Peyer's patch (tissue), 4 donors: ENCODE measurements around the gene ADAMTSL3. TPM values are rescaled to one million over a fixed set of nuclear protein-coding genes. Genes with fewer than 3 reads are reported as not detected.
A peak's percentile ranks its signal among the peaks of the same experiment; 100 is the strongest.

ENCODE experiments used
- DNase-seq, 3 donors: peaks; one replicate each; pipeline ENCODE4 v3.0.0-alpha.2; 2017 to 2019
- H3K27ac ChIP-seq, 4 donors: fragments of 200-600 bp; sonication (generic); one replicate each; pipeline ENCODE4 v1.5.1; 2016 to 2019
- H3K27me3 ChIP-seq, 2 donors: fragments of 200-600 bp; sonication (generic); one replicate each; pipeline ENCODE4 v1.5.1; 2019
- H3K36me3 ChIP-seq, 3 donors: fragments of 200-600 bp; sonication (generic); one replicate each; pipeline ENCODE4 v1.5.1; 2016 to 2019
- H3K4me1 ChIP-seq, 4 donors: fragments of 200-600 bp; sonication (generic); one replicate each; pipeline ENCODE4 v1.5.1; 2016 to 2019
- H3K4me3 ChIP-seq, 4 donors: fragments of 200-600 bp; sonication (generic); 1 replicate in 3 of 4; 2 replicates in 1 of 4; pipeline ENCODE4 v1.5.1; 2016 to 2019; ENCODE audit warnings: mild to moderate bottlenecking in 1 of 4
- H3K9me3 ChIP-seq, 4 donors: fragments of 200-600 bp; sonication (generic); one replicate each; pipeline ENCODE4 v1.5.1; 2016 to 2019; ENCODE audit warnings: mild to moderate bottlenecking in 1 of 4
- CTCF ChIP-seq, 6 experiments: fragments of 450-650 bp in 4 of 6; fragments of 200-600 bp in 2 of 6; sonication (generic) in 1 of 6; IDR thresholded peaks; one replicate each; pipeline ENCODE4 v1.5.1; 2017 to 2019; ENCODE audit warnings: antibody characterized with exemption in 6 of 6, mild to moderate bottlenecking in 3 of 6, moderate library complexity in 1 of 6
- POLR2A ChIP-seq, 2 donors: fragments of 450-650 bp; IDR thresholded peaks; one replicate each; pipeline ENCODE4 v1.5.1; 2017; ENCODE audit warnings: antibody characterized with exemption in 2 of 2, mild to moderate bottlenecking in 2 of 2, moderate library complexity in 2 of 2
- total RNA-seq, 4 donors: library from RNA; depleted of rRNA; stranded (reverse); fragments of >200 nt; gene quantifications; one replicate each; pipeline ENCODE4 v1.1.0, GENCODE V29; 2016

The ADAMTSL3 gene
- total RNA-seq, 4 donors from 2014 or later = 0.94 to 9.1 (median 2.8) TPM

- Histone ChIP-seq H3K4me1 (peaks cover 0 to 5% (median 0%) of the 10 kb centered on the region in 4 donors), H3K27ac (no peak overlapping the region), H3K27me3 (no peaks in the 10 kb centered on the region), H3K36me3 (no peaks in the 10 kb centered on the region), H3K9me3 (peaks cover 0 to 4% (median 0%) of the 10 kb centered on the region in 4 donors), H3K4me3 (no peak overlapping the region)
- no peak for TF ChIP-seq POLR2A (IDR thresholded peaks at IDR 0.05)
- TF ChIP-seq CTCF (IDR thresholded peaks at IDR 0.05) = no peak
- DNase-seq = no peak
Observed at GRCh38 chr15:83656943-83657528, 3.1 kb downstream of the ADAMTSL3 start.

GRCh38 chr15:83657549-83657948 is 3.6 kb downstream of the ADAMTSL3 start:
- TF ChIP-seq POLR2A (IDR thresholded peaks at IDR 0.05) (no peak), CTCF (IDR thresholded peaks at IDR 0.05) (no peak)
- DNase-seq = no peak
- Histone ChIP-seq H3K4me3 (no peak overlapping the region), H3K27me3 (no peaks in the 10 kb centered on the region), H3K9me3 (peaks cover 0 to 4% (median 0%) of the 10 kb centered on the region in 4 donors), H3K27ac (no peak overlapping the region), H3K36me3 (no peaks in the 10 kb centered on the region), H3K4me1 (peaks cover 0 to 5% (median 0%) of the 10 kb centered on the region in 4 donors)

- Histone ChIP-seq H3K27ac (peak overlapping the region in 3 of 4 donors; percentile 5 to 12 (median 8)), H3K4me3 (no peak overlapping the region), H3K4me1 (no peaks in the 10 kb centered on the region), H3K36me3 (no peaks in the 10 kb centered on the region), H3K9me3 (no peaks in the 10 kb centered on the region), H3K27me3 (no peaks in the 10 kb centered on the region)
- DNase-seq = no peak
- TF ChIP-seq CTCF (IDR thresholded peaks at IDR 0.05) = no peak
- TF ChIP-seq POLR2A (IDR thresholded peaks at IDR 0.05) = no peak
Observed at GRCh38 chr15:83658430-83659416, 4.8 kb downstream of the ADAMTSL3 start.

GRCh38 chr15:83659417-83659812 is 5.5 kb downstream of the ADAMTSL3 start:
- H3K27ac ChIP-seq = peak overlapping the region in 1 of 4 donors; percentile 12
- H3K4me1 ChIP-seq = no peaks in the 10 kb centered on the region
- no peak for DNase-seq

GRCh38 chr15:83665480-83665879 is 11.6 kb downstream of the ADAMTSL3 start:
- no peaks in the 10 kb centered on the region for H3K4me1 ChIP-seq
- H3K36me3 ChIP-seq = no peaks in the 10 kb centered on the region
- H3K27me3 ChIP-seq = no peaks in the 10 kb centered on the region
- H3K27ac ChIP-seq = no peak overlapping the region
- TF ChIP-seq POLR2A (IDR thresholded peaks at IDR 0.05) (no peak), CTCF (IDR thresholded peaks at IDR 0.05) (no peak)
- H3K9me3 ChIP-seq = no peaks in the 10 kb centered on the region
- no peak for DNase-seq
- no peak overlapping the region for H3K4me3 ChIP-seq

More at GRCh38 chr15:83659417-83659812, 5.5 kb downstream of the ADAMTSL3 start:
- H3K9me3 ChIP-seq = no peaks in the 10 kb centered on the region
- no peaks in the 10 kb centered on the region for H3K27me3 ChIP-seq
- TF ChIP-seq POLR2A (IDR thresholded peaks at IDR 0.05) = no peak
- TF ChIP-seq CTCF (IDR thresholded peaks at IDR 0.05) = no peak
- no peak overlapping the region for H3K4me3 ChIP-seq
- H3K36me3 ChIP-seq = no peaks in the 10 kb centered on the region
